MCF 10A (cell line): ENCODE data around the gene RHOT1. TPM values are rescaled to one million over a fixed set of nuclear protein-coding genes. Genes with fewer than 3 reads are reported as not detected.

Source experiments
- BruUV-seq: library from RNA; stranded (reverse); fragments of 400-500 nt; replicated peaks from 2 replicates; lab custom pipeline; 2021; lab: Mats Ljungman, UMichigan
- CTCF ChIA-PET: fragments of 300-600 bp; sonication (Branson Sonifier 250); formaldehyde crosslinking; extraction: SDS; loops from one replicate; lab custom pipeline; 2021; ENCODE audit warnings: antibody characterized with exemption, inconsistent platforms; lab: Yijun Ruan, JAX
- POLR2A ChIA-PET: fragments of 300-600, 350-650 bp; sonication (Branson Sonifier 250); formaldehyde crosslinking; extraction: SDS; loops from one replicate; lab custom pipeline; 2020; ENCODE audit warnings: antibody characterized with exemption, inconsistent platforms; lab: Yijun Ruan, JAX
- DNase-seq: peaks from one replicate; pipeline ENCODE4 v3.0.0-alpha.2; 2018; ENCODE audit not compliant: unreplicated experiment
- H3K27ac Mint-ChIP-seq: one replicate; pipeline ENCODE4 v1.8.0; 2022; ENCODE audit warnings: mild to moderate bottlenecking, low read depth, mixed read lengths; ENCODE audit not compliant: unreplicated experiment
- H3K27me3 Mint-ChIP-seq: one replicate; pipeline ENCODE4 v1.8.0; 2022; ENCODE audit warnings: mixed read lengths; ENCODE audit not compliant: insufficient read depth, unreplicated experiment
- H3K36me3 Mint-ChIP-seq: one replicate; pipeline ENCODE4 v1.8.0; 2022; ENCODE audit warnings: mild to moderate bottlenecking, moderate library complexity, mixed read lengths; ENCODE audit not compliant: insufficient read depth, unreplicated experiment
- H3K4me1 Mint-ChIP-seq: one replicate; pipeline ENCODE4 v1.8.0; 2022; ENCODE audit warnings: mixed read lengths; ENCODE audit not compliant: insufficient read depth, unreplicated experiment
- H3K4me3 Mint-ChIP-seq: one replicate; pipeline ENCODE4 v1.8.0; 2022; ENCODE audit warnings: mild to moderate bottlenecking, moderate library complexity, mixed read lengths; ENCODE audit not compliant: unreplicated experiment
- H3K9me3 Mint-ChIP-seq: one replicate; pipeline ENCODE4 v1.8.0; 2022; ENCODE audit warnings: mixed read lengths; ENCODE audit not compliant: unreplicated experiment
- CTCF ChIP-seq: fragments of 200-600 bp; IDR thresholded peaks from one replicate; pipeline ENCODE4 v1.8.0; 2022; ENCODE audit warnings: antibody characterized with exemption, mild to moderate bottlenecking; ENCODE audit not compliant: unreplicated experiment
- intact Hi-C: fragments of 100-400 bp; cut with micrococcal nuclease; formaldehyde crosslinking; loops from 2 replicates; pipeline ENCODE4 v1.14.1; 2022
- total RNA-seq: library from RNA; stranded (reverse); gene quantifications from 2 replicates; pipeline ENCODE4 v1.2.3, GENCODE V29; 2022

RHOT1 gene
- total RNA-seq, 1 experiment from 2014 or later: 19.8 TPM

DNA sequence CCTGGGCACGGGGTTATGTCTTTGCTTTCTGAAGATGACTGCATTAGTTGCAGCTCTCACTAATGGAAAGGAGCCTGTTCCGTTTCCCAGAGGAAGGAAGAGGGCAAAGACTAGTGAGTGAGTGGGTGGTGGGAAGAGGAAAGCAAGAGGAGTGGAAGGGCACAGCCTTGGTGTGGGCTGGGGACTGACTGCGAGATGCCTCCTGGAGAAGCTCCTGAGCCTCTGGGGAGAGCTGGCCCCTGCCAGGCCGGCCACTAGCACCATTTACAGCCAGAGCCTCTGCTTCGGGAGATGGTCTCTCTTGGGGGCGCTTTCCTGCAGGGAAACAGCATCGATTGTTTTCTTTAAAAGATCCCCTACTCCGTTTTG, 122.5 kb downstream of the RHOT1 start:
- CTCF ChIA-PET: interaction anchor here (0.6 kb wide), 1 partner anchor 1172 kb away, joined by 3 read pairs; no protein-coding TSS in a partner anchor
- no peak for DNase-seq
- Mint-ChIP-seq H3K4me3 (peak overlapping the region; percentile 51), H3K9me3 (no peaks in the 10 kb centered on the region), H3K36me3 (no peaks in the 10 kb centered on the region), H3K27me3 (peaks cover 82% of the 10 kb centered on the region), H3K4me1 (peaks cover 23% of the 10 kb centered on the region), H3K27ac (no peak overlapping the region)
- no peak for TF ChIP-seq CTCF
- POLR2A ChIA-PET: no interaction called here
- intact Hi-C loops: no loop called here
- no TSS peak for BruUV-seq

DNA sequence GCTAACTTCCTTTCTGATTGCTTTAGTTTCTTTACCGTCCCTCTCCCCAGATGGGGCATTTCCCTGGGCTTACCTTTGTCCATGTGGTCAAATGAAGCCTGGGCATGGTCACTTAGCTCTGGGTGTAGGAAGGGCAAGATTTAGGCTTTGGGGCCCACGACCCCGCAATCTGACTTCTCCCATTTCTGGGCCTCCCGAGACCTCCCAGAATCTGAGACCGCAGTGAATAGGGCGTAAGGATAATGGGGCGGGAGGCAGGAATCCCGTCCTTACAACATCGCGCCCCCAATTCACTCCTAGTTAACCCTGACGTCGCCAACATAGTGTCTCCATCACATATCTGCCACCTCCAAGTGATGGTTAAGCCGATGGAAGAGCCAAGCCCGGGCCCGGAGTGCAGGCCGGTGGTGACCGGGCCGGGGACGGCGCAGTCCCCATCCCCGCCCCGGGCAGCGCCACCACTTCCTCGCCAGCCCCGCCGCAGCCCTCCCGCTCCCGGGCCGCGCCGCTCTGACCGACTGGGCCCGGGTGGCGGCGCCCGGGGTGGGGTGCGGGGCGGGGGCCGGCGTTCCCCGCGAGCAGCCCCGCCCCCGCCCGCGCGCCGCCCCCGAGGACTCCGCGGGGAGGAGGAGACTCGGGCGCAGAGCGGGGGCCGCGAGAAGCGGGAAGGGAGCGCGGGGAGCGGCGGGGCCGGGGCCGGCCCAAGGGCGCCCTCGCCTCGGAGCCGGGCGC, 123.1 kb downstream of the RHOT1 start, which contains the start of gene RHBDL3:
Gene RHBDL3, plus strand, starts transcription at position 641 of the 732 bp plus-strand sequence. CDS start 358 bp downstream, outside the sequence.
- Mint-ChIP-seq H3K36me3 (no peaks in the 10 kb centered on the region), H3K27me3 (peaks cover 87% of the 10 kb centered on the region), H3K27ac (no peak within 1 kb of the TSS), H3K4me1 (peaks cover 23% of the 10 kb centered on the region), H3K9me3 (no peaks in the 10 kb centered on the region), H3K4me3 (peak within 1 kb of the TSS; percentile 56)
- DNase-seq: no peak
- CTCF ChIA-PET: interaction anchor here (0.6 kb wide), 1 partner anchor 1172 kb away, joined by 3 read pairs; no protein-coding TSS in a partner anchor
- no TSS peak for BruUV-seq
- POLR2A ChIA-PET: no interaction called here
- intact Hi-C loops: no loop called here
- no peak for TF ChIP-seq CTCF

DNA sequence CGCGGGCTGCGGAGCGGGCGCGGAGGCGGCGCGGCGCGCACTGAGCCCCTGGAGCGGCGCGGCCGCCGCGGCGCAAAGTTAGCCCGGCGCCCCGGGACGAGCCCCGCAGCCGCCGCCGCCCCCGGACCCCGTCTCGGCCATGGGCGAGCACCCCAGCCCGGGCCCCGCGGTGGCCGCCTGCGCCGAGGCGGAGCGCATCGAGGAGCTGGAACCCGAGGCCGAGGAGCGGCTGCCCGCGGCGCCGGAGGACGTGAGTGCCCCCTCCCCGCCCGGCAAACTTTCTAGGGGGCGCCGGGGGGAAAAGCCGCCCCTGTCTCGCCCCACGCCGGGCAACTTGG, 123.7 kb downstream of the RHOT1 start:
- Mint-ChIP-seq H3K27ac (no peak overlapping the region), H3K4me1 (peaks cover 22% of the 10 kb centered on the region), H3K27me3 (peaks cover 90% of the 10 kb centered on the region), H3K36me3 (no peaks in the 10 kb centered on the region), H3K4me3 (no peak overlapping the region), H3K9me3 (no peaks in the 10 kb centered on the region)
- ChIA-PET CTCF (no interaction called here), POLR2A (no interaction called here)
- intact Hi-C loops: no loop called here
- no TSS peak for BruUV-seq
- no peak for DNase-seq
- no peak for TF ChIP-seq CTCF

DNA sequence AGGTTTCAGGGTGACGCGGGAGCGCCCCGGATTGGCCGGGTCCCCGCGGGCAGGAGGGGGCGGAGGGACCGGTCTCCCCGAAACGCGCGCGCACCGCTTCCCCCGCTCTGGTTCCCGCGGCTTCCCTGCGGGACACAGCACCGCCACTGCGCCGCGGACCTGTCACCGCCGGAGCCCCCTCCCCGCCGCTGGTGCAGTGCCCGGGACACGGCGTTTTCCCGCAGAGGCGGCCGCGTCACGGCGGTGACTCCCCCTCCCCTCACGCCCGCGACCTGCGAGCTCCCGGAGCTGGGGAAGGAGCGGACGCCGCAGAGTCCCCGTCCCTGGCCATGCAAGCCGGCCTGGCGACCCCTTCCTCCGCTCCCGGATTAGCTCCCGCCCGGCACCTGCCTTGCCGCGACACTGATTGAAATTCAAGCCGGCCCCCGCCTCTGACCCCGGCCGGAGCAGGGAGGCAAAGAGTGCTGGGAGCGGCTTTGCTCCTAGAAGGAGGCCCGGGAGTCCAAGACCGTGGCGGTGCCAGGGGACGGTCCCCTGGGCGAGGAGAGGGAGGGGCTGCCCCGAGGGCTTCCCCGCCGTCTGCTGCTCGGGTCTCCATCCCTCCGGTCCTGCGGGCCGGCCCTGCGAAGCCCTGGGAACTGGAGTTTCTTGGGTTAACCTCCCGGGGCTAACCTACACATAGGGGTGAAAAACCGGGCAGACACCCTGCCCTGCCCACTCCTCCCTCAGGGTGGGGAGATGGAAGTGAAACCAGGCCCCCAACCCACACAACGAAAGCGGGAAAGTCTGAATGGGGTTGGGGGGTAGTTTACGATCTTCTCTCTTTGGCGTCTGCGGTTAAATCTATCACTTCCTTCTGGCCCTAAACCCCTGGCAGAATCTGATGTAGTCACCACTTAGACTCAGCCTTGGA, 124.3 kb downstream of the RHOT1 start:
- intact Hi-C loops: no loop called here
- no peak for DNase-seq
- TF ChIP-seq CTCF: no peak
- no peak overlapping the region for H3K27ac Mint-ChIP-seq
- H3K4me1 Mint-ChIP-seq: peaks cover 15% of the 10 kb centered on the region
- no TSS peak for BruUV-seq
- H3K36me3 Mint-ChIP-seq: no peaks in the 10 kb centered on the region
- H3K9me3 Mint-ChIP-seq: no peaks in the 10 kb centered on the region
- H3K27me3 Mint-ChIP-seq: peaks cover 90% of the 10 kb centered on the region
- CTCF ChIA-PET: no interaction called here
- POLR2A ChIA-PET: no interaction called here
- H3K4me3 Mint-ChIP-seq: peak overlapping the region; percentile 56
